ENCODE measurements around the gene D2HGDH. TPM values are rescaled to one million over a fixed set of nuclear protein-coding genes. Genes with fewer than 3 reads are reported as not detected.
"Not testable (repeated sequence)": the region's sequence is repeated elsewhere in the genome, so short reads cannot be mapped to it uniquely, and the experiment has no call there.

Gene D2HGDH
- total RNA-seq, 1 experiment from 2014 or later: 30.7 TPM

GRCh38 chr2:241730671-241731293, 3.6 kb upstream of the D2HGDH start:
- no peak for DNase-seq (ENCODE audit: low spot score)
- Histone ChIP-seq H3K4me3 (ENCODE audit: low read depth, low read length, poor library complexity, severe bottlenecking) (no peak overlapping the region), H3K4me1 (ENCODE audit: insufficient read depth, low read length, poor library complexity, severe bottlenecking) (peaks cover 5% of the 10 kb centered on the region), H3K9me3 (ENCODE audit: low read depth, low read length, poor library complexity, severe bottlenecking) (no peaks in the 10 kb centered on the region), H3K27me3 (replicated peaks; ENCODE audit: insufficient read depth, low read depth, low read length, poor library complexity) (no peaks in the 10 kb centered on the region), H3K27ac (ENCODE audit: low read depth, low read length, poor library complexity, severe bottlenecking) (no peak overlapping the region), H3K36me3 (ENCODE audit: insufficient read depth, low read length, poor library complexity, severe bottlenecking) (no peaks in the 10 kb centered on the region)
- CTCF ChIA-PET: no interaction called here
- BruUV-seq (replicated peaks): no TSS peak
- POLR2A ChIA-PET (ENCODE audit: low non-redundant PET): no interaction called here
- TF ChIP-seq CTCF (conservative IDR thresholded peaks at IDR 0.05; ENCODE audit: low read depth, low read length) (no peak), EZH2 (IDR thresholded peaks at IDR 0.05; ENCODE audit: borderline replicate concordance, low read depth, low read length, poor library complexity, severe bottlenecking) (no peak)
- intact Hi-C loops (cut with micrococcal nuclease; ENCODE audit: unreplicated experiment): no loop called here

- peak; percentile 53 for TF ChIP-seq CTCF (conservative IDR thresholded peaks at IDR 0.05; ENCODE audit: low read depth, low read length)
- H3K27me3 ChIP-seq (replicated peaks; ENCODE audit: insufficient read depth, low read depth, low read length, poor library complexity); H3K4me1 ChIP-seq (ENCODE audit: insufficient read depth, low read length, poor library complexity, severe bottlenecking); intact Hi-C loops (cut with micrococcal nuclease; ENCODE audit: unreplicated experiment); H3K36me3 ChIP-seq (ENCODE audit: insufficient read depth, low read length, poor library complexity, severe bottlenecking); CTCF ChIA-PET; BruUV-seq (replicated peaks); H3K4me3 ChIP-seq (ENCODE audit: low read depth, low read length, poor library complexity, severe bottlenecking); H3K27ac ChIP-seq (ENCODE audit: low read depth, low read length, poor library complexity, severe bottlenecking); POLR2A ChIA-PET (ENCODE audit: low non-redundant PET); H3K9me3 ChIP-seq (ENCODE audit: low read depth, low read length, poor library complexity, severe bottlenecking): not testable (repeated sequence)
- DNase-seq (ENCODE audit: low spot score): peak; percentile 66
These were observed 1.8 kb upstream of the D2HGDH start for GRCh38 chr2:241732513-241733186.

GRCh38 chr2:241733391-241734207, 831 bp upstream of the D2HGDH start:
- H3K4me1 ChIP-seq (ENCODE audit: insufficient read depth, low read length, poor library complexity, severe bottlenecking): peaks cover 5% of the 10 kb centered on the region
- ChIA-PET CTCF (interaction anchor here (0.7 kb wide), 1 partner anchor 68 kb away, joined by 3 read pairs; no protein-coding TSS in a partner anchor), POLR2A (ENCODE audit: low non-redundant PET) (no interaction called here)
- TF ChIP-seq EZH2 (IDR thresholded peaks at IDR 0.05; ENCODE audit: borderline replicate concordance, low read depth, low read length, poor library complexity, severe bottlenecking): no peak
- no peak for TF ChIP-seq CTCF (conservative IDR thresholded peaks at IDR 0.05; ENCODE audit: low read depth, low read length)
- H3K9me3 ChIP-seq (ENCODE audit: low read depth, low read length, poor library complexity, severe bottlenecking): no peaks in the 10 kb centered on the region
- H3K4me3 ChIP-seq (ENCODE audit: low read depth, low read length, poor library complexity, severe bottlenecking): peak overlapping the region; percentile 80
- BruUV-seq (replicated peaks): TSS peak; percentile 50
- intact Hi-C loops (cut with micrococcal nuclease; ENCODE audit: unreplicated experiment): loop anchor here (2.0 kb wide), 1 partner anchor 147 kb away; no protein-coding TSS in a partner anchor
- DNase-seq (ENCODE audit: low spot score): no peak
- no peaks in the 10 kb centered on the region for H3K27me3 ChIP-seq (replicated peaks; ENCODE audit: insufficient read depth, low read depth, low read length, poor library complexity)
- peak overlapping the region; percentile 93 for H3K27ac ChIP-seq (ENCODE audit: low read depth, low read length, poor library complexity, severe bottlenecking)
- H3K36me3 ChIP-seq (ENCODE audit: insufficient read depth, low read length, poor library complexity, severe bottlenecking): peaks cover 6% of the 10 kb centered on the region
